A549 (cell line): Measurements from ENCODE around the gene ABCF2.

Experiments
- EP300 ChIP-seq, 2 experiments: fragments of >200 bp; sonication (Bioruptor Twin); formaldehyde crosslinking; IDR thresholded peaks; 2 replicates in 1 of 2; 3 replicates in 1 of 2; pipeline ENCODE4 v1.6.1; 2016 to 2017
- POLR2A ChIP-seq: IDR thresholded peaks from 2 replicates; pipeline ENCODE4 v1.6.1; 2012; ENCODE audit warnings: mild to moderate bottlenecking, low read length
- RAD21 ChIP-seq, 2 experiments: fragments of >200 bp in 1 of 2; sonication (Bioruptor Twin) in 1 of 2; formaldehyde crosslinking in 1 of 2; IDR thresholded peaks in 1 of 2; conservative IDR thresholded peaks in 1 of 2; 2 replicates in 1 of 2; 3 replicates in 1 of 2; pipeline ENCODE4 v1.6.1; 2012 to 2018; ENCODE audit warnings: inconsistent platforms in 1 of 2
- RNF2 ChIP-seq: fragments of 200-600 bp; sonication (generic); IDR thresholded peaks from 2 replicates; pipeline ENCODE4 v1.6.1; 2016; ENCODE audit warnings: low read depth, mild to moderate bottlenecking, antibody characterized with exemption, moderate library complexity, borderline replicate concordance
- SREBF2 ChIP-seq: fragments of 450-650 bp; IDR thresholded peaks from 2 replicates; pipeline ENCODE4 v1.6.1; 2014; ENCODE audit warnings: mild to moderate bottlenecking, moderate library complexity

DNA sequence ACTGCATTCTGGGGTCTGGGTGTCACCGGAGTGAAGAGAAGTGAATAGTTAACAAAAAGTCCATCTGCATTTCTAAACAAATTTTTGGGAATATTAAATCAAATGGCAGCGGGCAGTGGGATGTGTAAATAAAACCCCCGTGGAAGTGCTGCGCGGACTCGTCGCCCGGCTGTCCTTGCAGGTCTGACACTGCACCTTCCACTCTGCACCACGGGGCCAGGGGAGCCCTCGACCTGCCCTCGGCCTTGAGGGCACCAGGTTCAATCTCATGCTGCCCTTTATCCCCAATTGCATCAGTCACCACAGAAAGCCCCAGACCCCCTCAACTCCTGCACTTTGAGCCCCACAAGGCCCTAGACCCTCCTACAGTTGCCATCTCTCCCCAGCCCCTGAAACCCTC lies 27.8 kb upstream of the ABCF2 start:
- TF ChIP-seq POLR2A (no peak), RNF2 (no peak), SREBF2 (no peak), RAD21 (conservative IDR thresholded peaks at IDR 0.05 in 1 of 2, IDR thresholded peaks at IDR 0.05 in 1 of 2) (no peak), EP300 (IDR thresholded peaks at IDR 0.05) (no peak)
